NCI-H526 (cell line): Measurements from ENCODE around the gene ACCS.

Source experiments
- DNase-seq, 2 experiments: peaks; one replicate each; lab custom pipeline; 2025; lab: John Stamatoyannopoulos, UW

The ACCS gene

GRCh38 chr11:44065841-44066731, at the start of gene ACCS:
Gene ACCS (plus strand): TSS chr11:44066270. CDS start chr11:44067628, 1,358 bp downstream.
- peak; percentile 84 to 95 for DNase-seq

- DNase-seq, result no peak
Measured at GRCh38 chr11:44016546-44017442, 49.3 kb upstream of the ACCS start.

- no peak for DNase-seq
Measured at GRCh38 chr11:44017443-44018126, 48.5 kb upstream of the ACCS start.

- DNase-seq, result no peak
Measured at GRCh38 chr11:44018127-44018521, 47.9 kb upstream of the ACCS start.

GRCh38 chr11:44018829-44019228, 47.2 kb upstream of the ACCS start:
- DNase-seq, result no peak

- DNase-seq, result no peak
Measured at GRCh38 chr11:44024977-44025376, 41.1 kb upstream of the ACCS start.

GRCh38 chr11:44025727-44026126, 40.3 kb upstream of the ACCS start:
- DNase-seq, result no peak

GRCh38 chr11:44028401-44028800, 37.7 kb upstream of the ACCS start:
- no peak for DNase-seq

GRCh38 chr11:44028816-44029506, 37.1 kb upstream of the ACCS start:
- DNase-seq, result no peak

GRCh38 chr11:44029507-44029845, 36.6 kb upstream of the ACCS start:
- DNase-seq, result no peak

GRCh38 chr11:44029977-44030911, 35.8 kb upstream of the ACCS start:
- DNase-seq, result no peak

- no peak for DNase-seq
Measured at GRCh38 chr11:44030996-44031395, 35.1 kb upstream of the ACCS start.

- no peak for DNase-seq
Measured at GRCh38 chr11:44031549-44031948, 34.5 kb upstream of the ACCS start.

GRCh38 chr11:44032299-44033085, 33.6 kb upstream of the ACCS start:
- no peak for DNase-seq

- no peak for DNase-seq
Measured at GRCh38 chr11:44033411-44033850, 32.6 kb upstream of the ACCS start.

- no peak for DNase-seq
Measured at GRCh38 chr11:44033856-44034255, 32.2 kb upstream of the ACCS start.

- DNase-seq, result no peak
Measured at GRCh38 chr11:44034639-44035038, 31.4 kb upstream of the ACCS start.

- DNase-seq, result peak; percentile 77 to 93
Measured at GRCh38 chr11:44036811-44037657, 29.0 kb upstream of the ACCS start.

GRCh38 chr11:44037658-44037998, 28.4 kb upstream of the ACCS start:
- no peak for DNase-seq
